Stimulated activated CD4-positive, alpha-beta T cell treated with anti-CD3 and anti-CD28 coated beads, Interleukin-15, amount 100 ng/mL, for 1 hour (primary cell): ENCODE data around the gene PIRT.

Experiments used
- DNase-seq, 2 donors: peaks; one replicate each; pipeline ENCODE4 v3.0.0-alpha.2; 2020; ENCODE audit warnings: low read depth in 1 of 2, low spot score in 1 of 2

PIRT gene

DNA sequence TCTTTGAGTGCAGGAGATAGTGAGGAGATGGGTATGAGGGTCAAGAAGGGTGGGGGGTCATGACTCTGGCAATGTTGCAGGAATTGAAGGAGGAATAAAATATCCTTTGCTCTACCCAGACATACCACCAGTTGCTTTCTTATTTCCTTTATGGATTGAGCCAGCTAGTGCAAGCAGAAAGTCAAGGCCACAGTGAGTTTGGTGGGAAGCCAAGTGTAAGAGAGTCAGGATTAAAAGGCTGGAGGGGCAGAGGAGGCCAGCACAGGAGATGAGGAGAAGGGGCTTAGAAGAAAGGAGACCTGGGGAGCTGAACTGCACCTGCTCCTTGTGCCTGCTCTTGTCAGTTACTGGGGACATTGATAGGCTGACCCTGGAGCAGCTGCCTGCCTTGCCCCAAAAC is 16.1 kb downstream of the PIRT start:
- no peak for DNase-seq

GRCh38 chr17:10821054-10821453 is 16.8 kb downstream of the PIRT start:
- DNase-seq: no peak

DNA sequence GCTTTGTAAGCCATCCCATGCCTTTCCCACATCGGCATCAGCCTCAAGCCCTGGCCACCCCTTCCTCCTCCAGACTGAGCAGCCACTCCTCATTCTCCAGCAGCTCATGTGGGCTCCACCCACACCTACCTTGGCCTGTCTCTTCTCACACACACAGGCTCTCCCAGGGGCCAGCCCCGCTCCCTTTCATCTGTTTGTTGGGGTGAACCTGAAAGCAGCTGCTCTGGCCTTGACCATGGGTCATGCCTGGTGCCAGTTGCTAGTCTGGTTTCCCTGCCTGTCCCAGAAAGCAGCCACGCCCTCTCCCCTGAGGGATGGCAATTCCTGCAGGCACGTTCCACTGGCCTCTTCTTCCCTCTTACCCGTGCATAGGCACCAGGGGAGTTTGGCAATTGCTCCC is 22.6 kb downstream of the PIRT start:
- DNase-seq: no peak

DNA sequence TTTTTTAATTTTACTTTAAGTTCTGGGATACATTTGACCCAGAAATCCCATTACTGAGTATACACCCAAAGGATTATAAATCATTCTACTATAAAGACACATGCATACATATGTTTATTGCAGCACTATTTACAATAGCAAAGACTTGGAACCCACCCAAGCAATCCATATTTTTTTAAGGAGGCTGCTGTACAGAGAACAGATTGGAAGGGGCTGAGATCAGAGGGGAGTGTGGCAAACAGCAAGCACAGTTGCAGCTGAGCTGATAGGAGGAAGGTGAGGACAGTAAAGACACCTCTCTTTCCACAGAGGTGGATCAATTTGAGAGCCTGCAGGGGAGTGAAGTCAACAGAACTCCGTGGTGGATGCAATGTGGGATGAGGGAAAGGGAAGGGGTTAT is 23.8 kb downstream of the PIRT start:
- DNase-seq: no peak

GRCh38 chr17:10812674-10813073 is 25.2 kb downstream of the PIRT start:
- DNase-seq: no peak

DNA sequence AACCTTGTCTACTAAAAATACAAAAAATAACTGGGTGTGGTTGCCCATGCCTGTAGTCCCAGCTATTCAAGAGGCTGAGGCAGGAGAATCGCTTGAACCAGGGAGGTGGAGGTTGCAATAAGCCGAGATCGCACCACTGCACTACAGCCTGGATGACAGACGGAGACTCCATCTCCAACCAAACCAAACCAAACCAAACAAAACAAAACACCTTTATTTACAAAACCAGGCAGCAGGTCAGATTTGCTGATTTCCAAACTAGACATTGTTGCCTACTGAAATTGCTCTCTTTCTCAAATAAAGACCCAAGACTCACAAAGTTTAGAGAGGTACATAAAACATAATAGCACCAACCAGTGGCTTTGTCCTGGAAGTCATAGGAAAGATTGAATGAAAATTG is 28.3 kb downstream of the PIRT start:
- DNase-seq: no peak

DNA sequence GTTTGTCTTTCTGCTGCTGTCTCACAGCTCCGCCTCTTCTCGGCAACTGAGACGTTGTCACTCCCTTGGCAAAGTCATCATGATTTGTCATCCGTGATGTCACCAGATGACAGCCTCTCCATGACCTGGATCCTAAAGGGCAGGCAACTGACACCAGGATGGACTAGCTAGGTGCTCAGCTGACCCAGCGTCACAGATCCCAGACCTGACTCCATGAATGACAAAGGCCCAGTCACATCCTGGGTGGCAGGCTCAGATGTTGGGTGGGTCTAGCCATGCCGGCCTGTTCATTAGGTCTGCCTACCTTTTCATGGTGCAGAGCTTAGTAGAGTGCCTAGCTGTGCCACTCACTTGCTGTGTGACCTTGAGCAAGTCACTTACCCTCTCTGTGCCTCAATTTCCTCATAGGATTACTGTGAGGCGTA is 30.2 kb downstream of the PIRT start:
- DNase-seq: no peak

GRCh38 chr17:10806545-10807262 is 31.2 kb downstream of the PIRT start:
- DNase-seq: no peak

DNA sequence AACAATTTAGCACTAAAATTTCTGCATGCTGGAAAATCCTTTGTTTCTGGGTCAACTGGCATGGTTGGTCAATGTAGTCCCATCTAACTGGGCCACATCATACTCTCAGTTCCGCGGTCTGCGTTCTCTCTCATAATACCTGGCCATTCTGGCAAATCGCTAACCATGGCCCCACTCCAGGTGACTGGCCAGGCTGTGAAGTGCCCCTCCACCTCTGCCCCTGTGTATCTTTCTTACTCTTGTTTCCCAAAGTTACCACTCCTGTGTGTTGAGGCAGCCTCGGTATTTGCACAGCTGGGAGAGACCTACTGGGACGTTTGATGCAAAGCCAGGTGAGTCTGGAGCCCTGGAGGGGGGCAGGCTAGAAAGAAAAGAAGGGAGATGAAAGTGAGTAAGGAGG is 32.0 kb downstream of the PIRT start:
- DNase-seq: no peak

GRCh38 chr17:10804546-10804945 is 33.3 kb downstream of the PIRT start:
- DNase-seq: no peak

GRCh38 chr17:10803830-10804475 is 33.9 kb downstream of the PIRT start, which contains the start of gene TMEM238L:
TMEM238L (minus strand) TSS chr17:10804099; CDS start chr17:10803963, 136 bp downstream.
- DNase-seq: no peak

GRCh38 chr17:10803350-10803749 is 34.5 kb downstream of the PIRT start:
- DNase-seq: no peak

GRCh38 chr17:10802496-10803284 is 35.2 kb downstream of the PIRT start:
- DNase-seq: no peak

- no peak for DNase-seq
These were observed 38.5 kb downstream of the PIRT start for GRCh38 chr17:10799407-10799806.

DNA sequence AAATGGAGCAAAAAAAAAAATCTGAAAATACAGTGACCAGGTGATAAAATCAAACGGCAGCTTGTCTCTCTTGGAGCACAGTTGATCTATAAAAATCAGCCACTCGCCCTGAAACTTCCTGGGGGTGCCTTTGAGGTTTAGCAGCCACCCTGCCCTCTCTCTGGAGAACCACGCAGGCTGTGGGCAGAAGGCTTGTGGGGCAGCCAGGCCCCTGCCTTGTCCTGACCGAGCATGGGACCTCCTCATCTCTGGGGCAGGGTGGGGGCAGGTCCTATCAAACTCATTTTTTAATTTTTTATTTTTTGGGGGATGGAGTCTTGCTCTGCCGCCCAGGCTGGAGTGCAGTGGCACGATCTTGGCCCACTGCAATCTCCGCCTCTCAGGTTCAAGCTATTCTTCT is 39.0 kb downstream of the PIRT start:
- DNase-seq: no peak

- DNase-seq: no peak
These were observed 39.5 kb downstream of the PIRT start for GRCh38 chr17:10798332-10798749.

- DNase-seq: no peak
These were observed 40.2 kb downstream of the PIRT start for GRCh38 chr17:10797476-10798328.

DNA sequence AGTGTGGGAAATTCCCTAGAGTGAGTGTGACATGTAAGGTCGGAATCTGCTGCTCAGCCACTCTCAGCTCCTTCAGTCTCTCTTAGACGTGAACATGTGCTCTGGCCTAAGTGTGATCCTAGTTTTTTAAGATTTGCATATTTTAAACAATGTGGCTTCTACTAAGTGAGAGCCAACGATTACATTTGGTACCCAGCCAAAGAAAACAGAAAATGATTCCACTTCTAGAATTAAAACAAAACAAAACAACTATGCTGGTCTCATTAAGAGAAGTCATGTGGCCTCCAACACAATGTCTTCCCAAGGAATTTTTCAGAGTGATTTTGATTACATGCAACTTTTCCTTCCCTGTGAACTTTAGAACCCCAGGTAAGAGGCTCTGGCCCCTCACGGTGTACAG is 44.1 kb downstream of the PIRT start:
- DNase-seq: no peak

- DNase-seq: no peak
These were observed 44.6 kb downstream of the PIRT start for GRCh38 chr17:10793256-10793655.

GRCh38 chr17:10792151-10792550 is 45.7 kb downstream of the PIRT start:
- no peak for DNase-seq
